ENCODE measurements around the gene GPLD1. TPM values are rescaled to one million over a fixed set of nuclear protein-coding genes. Genes with fewer than 3 reads are reported as not detected.
"Not testable (repeated sequence)": the region's sequence is repeated elsewhere in the genome, so short reads cannot be mapped to it uniquely, and the experiment has no call there.

Gene GPLD1
- total RNA-seq, 4 donors from 2014 or later: 24.4 to 69.6 (median 50.8) TPM

- no peak overlapping the region for H3K4me3 ChIP-seq (ENCODE audit: low read depth, poor library complexity, severe bottlenecking)
- TF ChIP-seq POLR2A (IDR thresholded peaks at IDR 0.05) (no peak), CTCF (IDR thresholded peaks at IDR 0.05) (no peak)
- intact Hi-C loops (cut with DNase I; ENCODE audit: low total_unique reads): loop anchor here (10.0 kb wide), 1 partner anchor 109 kb away; no protein-coding TSS in a partner anchor
- DNase-seq (ENCODE audit: low spot score in 2 of 2): no peak
- 92 to 94% methylated on average over 2 of the region's 2 CpGs for WGBS, 2 donors
Measured at GRCh38 chr6:24394061-24394779, 95.2 kb downstream of the GPLD1 start.

GRCh38 chr6:24391756-24392405, 97.5 kb downstream of the GPLD1 start:
- intact Hi-C loops (cut with DNase I; ENCODE audit: low total_unique reads): loop anchor here (10.0 kb wide), 1 partner anchor 107 kb away; no protein-coding TSS in a partner anchor
- TF ChIP-seq CTCF (IDR thresholded peaks at IDR 0.05): no peak
- TF ChIP-seq POLR2A (IDR thresholded peaks at IDR 0.05): no peak
- WGBS, 2 donors: 72 to 80% methylated on average over 2 of the region's 2 CpGs
- DNase-seq (ENCODE audit: low spot score in 2 of 2): no peak
- H3K4me3 ChIP-seq (ENCODE audit: low read depth, poor library complexity, severe bottlenecking): no peak overlapping the region

GRCh38 chr6:24391208-24391607, 98.2 kb downstream of the GPLD1 start:
- H3K4me3 ChIP-seq (ENCODE audit: low read depth, poor library complexity, severe bottlenecking): no peak overlapping the region
- intact Hi-C loops (cut with DNase I; ENCODE audit: low total_unique reads): loop anchor here (10.0 kb wide), 1 partner anchor 106 kb away; no protein-coding TSS in a partner anchor
- DNase-seq (ENCODE audit: low spot score in 2 of 2): no peak
- TF ChIP-seq CTCF (IDR thresholded peaks at IDR 0.05) (no peak), POLR2A (IDR thresholded peaks at IDR 0.05) (no peak)
- whole genome bisulfite sequencing, 2 donors: 43 to 48% methylated on average over 2 of the region's 2 CpGs

GRCh38 chr6:24387818-24388217, 101.6 kb downstream of the GPLD1 start:
- DNase-seq (ENCODE audit: low spot score in 2 of 2): no peak
- H3K4me3 ChIP-seq (ENCODE audit: low read depth, poor library complexity, severe bottlenecking): no peak overlapping the region
- 50 to 65% methylated on average over 1 of the region's 1 CpG for WGBS, 2 donors
- intact Hi-C loops (cut with DNase I; ENCODE audit: low total_unique reads): no loop called here
- no peak for TF ChIP-seq CTCF (IDR thresholded peaks at IDR 0.05)
- no peak for TF ChIP-seq POLR2A (IDR thresholded peaks at IDR 0.05)

DNA sequence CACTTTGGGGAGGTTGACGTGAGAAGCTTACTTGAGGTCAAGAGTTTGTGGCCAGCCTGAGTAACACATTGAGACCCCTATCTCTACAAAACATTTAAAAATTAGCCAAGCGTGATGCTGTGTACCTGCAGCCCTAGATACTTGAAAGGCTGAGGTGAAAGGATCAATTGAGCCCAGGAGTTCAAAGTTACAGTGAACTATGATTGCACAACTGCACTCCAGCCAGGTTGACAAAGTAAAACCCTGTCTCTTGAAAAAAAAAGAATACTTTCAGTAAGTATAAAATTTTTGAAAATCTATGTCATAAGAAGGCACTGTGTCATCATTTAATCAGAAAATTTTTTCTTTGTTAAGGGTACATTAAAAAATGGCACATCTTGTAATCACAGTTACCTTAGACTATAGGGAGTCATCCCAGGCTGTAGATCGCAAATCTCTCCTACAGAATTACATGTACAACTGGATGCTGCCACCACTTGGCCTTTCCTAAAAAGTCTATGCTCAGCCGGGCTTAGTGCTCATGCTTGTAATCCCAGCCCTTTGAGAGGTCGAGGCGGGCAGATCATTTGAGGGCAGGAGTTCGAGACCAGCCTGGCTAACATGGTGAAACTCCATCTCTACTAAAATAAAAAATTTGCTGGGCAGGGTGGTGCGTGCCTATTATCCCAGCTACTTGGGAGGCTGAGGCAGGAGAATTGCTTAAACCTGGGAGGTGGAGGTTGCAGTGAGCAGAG, 103.7 kb downstream of the GPLD1 start:
- intact Hi-C loops (cut with DNase I; ENCODE audit: low total_unique reads): no loop called here
- TF ChIP-seq CTCF (IDR thresholded peaks at IDR 0.05) (no peak), POLR2A (IDR thresholded peaks at IDR 0.05) (no peak)
- 78 to 87% methylated on average over 8 of the region's 8 CpGs for WGBS, 2 donors
- no peak for DNase-seq (ENCODE audit: low spot score in 2 of 2)
- H3K4me3 ChIP-seq (ENCODE audit: low read depth, poor library complexity, severe bottlenecking): no peak overlapping the region

GRCh38 chr6:24384369-24385130, 104.8 kb downstream of the GPLD1 start:
- 85% methylated on average over 5 of the region's 5 CpGs for WGBS, 2 donors
- H3K4me3 ChIP-seq (ENCODE audit: low read depth, poor library complexity, severe bottlenecking); DNase-seq (ENCODE audit: low spot score in 2 of 2); intact Hi-C loops (cut with DNase I; ENCODE audit: low total_unique reads): not testable (repeated sequence)

GRCh38 chr6:24382891-24383494, 106.4 kb downstream of the GPLD1 start:
- DNase-seq (ENCODE audit: low spot score in 2 of 2); H3K4me3 ChIP-seq (ENCODE audit: low read depth, poor library complexity, severe bottlenecking); intact Hi-C loops (cut with DNase I; ENCODE audit: low total_unique reads): not testable (repeated sequence)
- 89 to 92% methylated on average over 9 of the region's 9 CpGs for WGBS, 2 donors
